HFF-Myc (cell line): Measurements from ENCODE around the gene GRID1.

Experiments
- DNase-seq: peaks from one replicate; pipeline ENCODE4 v3.0.0-alpha.2; 2011; ENCODE audit warnings: low read depth; ENCODE audit errors: extremely low read depth
- H3K4me3 ChIP-seq: replicated peaks from 2 replicates; pipeline ENCODE4 v1.5.1; 2011; ENCODE audit warnings: low read depth, mild to moderate bottlenecking, control low read depth, low read length
- CTCF ChIP-seq: IDR thresholded peaks from 2 replicates; pipeline ENCODE4 v1.5.1; 2012; ENCODE audit warnings: mild to moderate bottlenecking, low read depth, low read length, control low read depth; ENCODE audit errors: missing control alignments

GRID1 gene

GRCh38 chr10:85667638-85668233 lies 698.9 kb downstream of the GRID1 start:
- no peak for TF ChIP-seq CTCF
- no peak for DNase-seq
- no peak overlapping the region for H3K4me3 ChIP-seq

GRCh38 chr10:85666987-85667386 lies 699.6 kb downstream of the GRID1 start:
- TF ChIP-seq CTCF = no peak
- no peak overlapping the region for H3K4me3 ChIP-seq
- DNase-seq = no peak

GRCh38 chr10:85666102-85666501 lies 700.5 kb downstream of the GRID1 start:
- no peak for DNase-seq
- no peak for TF ChIP-seq CTCF
- H3K4me3 ChIP-seq = no peak overlapping the region

GRCh38 chr10:85665681-85666080 lies 700.9 kb downstream of the GRID1 start:
- TF ChIP-seq CTCF = no peak

GRCh38 chr10:85665078-85665477 lies 701.5 kb downstream of the GRID1 start:
- DNase-seq = no peak
- no peak overlapping the region for H3K4me3 ChIP-seq
- TF ChIP-seq CTCF = no peak

More at GRCh38 chr10:85665681-85666080, 700.9 kb downstream of the GRID1 start:
- DNase-seq = no peak
- H3K4me3 ChIP-seq = no peak overlapping the region

- TF ChIP-seq CTCF = no peak
- DNase-seq = no peak
- no peak overlapping the region for H3K4me3 ChIP-seq
Observed at GRCh38 chr10:85661123-85661522, 705.5 kb downstream of the GRID1 start.

- TF ChIP-seq CTCF = no peak
- DNase-seq = no peak
- H3K4me3 ChIP-seq = no peak overlapping the region
Observed at GRCh38 chr10:85659331-85659730, 707.3 kb downstream of the GRID1 start.
